ENCODE results near the gene TREML4.

The TREML4 gene

GRCh38 chr6:41288030-41288753, 60.0 kb downstream of the TREML4 start:
- no peak for DNase-seq (ENCODE audit: low read depth)
